PFSK-1 (cell line): ENCODE data around the gene TARS2.

Source experiments
- FOXP2 ChIP-seq: optimal IDR thresholded peaks from 2 replicates; pipeline ENCODE3; 2011; ENCODE audit warnings: borderline replicate concordance, control low read depth, inconsistent platforms; ENCODE audit not compliant: insufficient read depth; ENCODE audit errors: extremely low read length, extremely low read depth
- POLR2AphosphoS5 ChIP-seq: IDR thresholded peaks from 2 replicates; pipeline ENCODE4 v1.6.1; 2012; ENCODE audit warnings: low read depth, mild to moderate bottlenecking, control low read depth, low read length, moderate library complexity
- REST ChIP-seq, 2 experiments: IDR thresholded peaks; 2 replicates each; pipeline versions ENCODE4 v1.6.1 to v1.8.0; 2011 to 2012; ENCODE audit warnings: low read depth in 2 of 2, low read length in 2 of 2, control low read depth in 1 of 2, inconsistent platforms in 1 of 2, mild to moderate bottlenecking in 1 of 2, moderate library complexity in 1 of 2; ENCODE audit not compliant: insufficient read depth in 1 of 2
- SIN3A ChIP-seq: IDR thresholded peaks from 2 replicates; pipeline ENCODE4 v1.6.1; 2012; ENCODE audit warnings: mild to moderate bottlenecking, low read length, moderate library complexity, borderline replicate concordance; ENCODE audit not compliant: insufficient read depth
- TAF1 ChIP-seq: IDR thresholded peaks from 2 replicates; pipeline ENCODE4 v1.6.1; 2012; ENCODE audit warnings: low read length, control low read depth, borderline replicate concordance; ENCODE audit not compliant: insufficient read depth

GRCh38 chr1:150554086-150554452 is 66.8 kb downstream of the TARS2 start:
- no peak for TF ChIP-seq POLR2AphosphoS5
- no peak for TF ChIP-seq REST (IDR thresholded peaks at IDR 0.05; ENCODE audit: insufficient read depth in 1 of 2, low read depth in 2 of 2, low read length in 2 of 2)
- TF ChIP-seq SIN3A = no peak
- no peak for TF ChIP-seq FOXP2
- no peak for TF ChIP-seq TAF1
